GM06990 (cell line): Measurements from ENCODE around the gene ZNF710.

ENCODE experiments used
- DNase-seq: peaks from one replicate; pipeline ENCODE4 v3.0.0-alpha.2; 2011; ENCODE audit not compliant: insufficient read length; ENCODE audit errors: extremely low read depth
- H3K27me3 ChIP-seq: replicated peaks from 2 replicates; pipeline ENCODE4 v1.6.0; 2011; ENCODE audit warnings: low read length; ENCODE audit not compliant: control insufficient read depth, insufficient read depth
- H3K36me3 ChIP-seq: 2 replicates; pipeline ENCODE4 v1.5.1; 2011; ENCODE audit warnings: low read length; ENCODE audit not compliant: control insufficient read depth, insufficient read depth
- H3K4me3 ChIP-seq: replicated peaks from 2 replicates; pipeline ENCODE4 v1.5.1; 2011; ENCODE audit warnings: low read depth, mild to moderate bottlenecking, control low read depth, low read length
- CTCF ChIP-seq: IDR thresholded peaks from 2 replicates; pipeline ENCODE4 v1.5.1; 2011; ENCODE audit warnings: low read length, control low read depth, mild to moderate bottlenecking, inconsistent platforms; ENCODE audit not compliant: insufficient read depth, poor library complexity, severe bottlenecking

ZNF710 gene

GRCh38 chr15:90015749-90016148 lies 14.6 kb downstream of the ZNF710 start:
- Histone ChIP-seq H3K27me3 (no peaks in the 10 kb centered on the region), H3K36me3 (no peaks in the 10 kb centered on the region; the same call in 1 of the 2 replicates), H3K4me3 (no peak overlapping the region)
- DNase-seq, result no peak
- no peak for TF ChIP-seq CTCF

- Histone ChIP-seq H3K4me3 (no peak overlapping the region), H3K36me3 (no peaks in the 10 kb centered on the region; the same call in none of the 2 replicates), H3K27me3 (no peaks in the 10 kb centered on the region)
- no peak for DNase-seq
- no peak for TF ChIP-seq CTCF
Observed at GRCh38 chr15:90016721-90017120, 15.6 kb downstream of the ZNF710 start.

GRCh38 chr15:90018216-90018831 lies 17.2 kb downstream of the ZNF710 start:
- no peak for DNase-seq
- TF ChIP-seq CTCF, result no peak
- Histone ChIP-seq H3K4me3 (no peak overlapping the region), H3K27me3 (no peaks in the 10 kb centered on the region), H3K36me3 (no peaks in the 10 kb centered on the region; the same call in none of the 2 replicates)

GRCh38 chr15:90019611-90020010 lies 18.5 kb downstream of the ZNF710 start:
- no peak for TF ChIP-seq CTCF
- H3K27me3 ChIP-seq, result no peaks in the 10 kb centered on the region
- H3K4me3 ChIP-seq, result no peak overlapping the region
- no peak for DNase-seq
- no peaks in the 10 kb centered on the region; the same call in none of the 2 replicates for H3K36me3 ChIP-seq

- Histone ChIP-seq H3K27me3 (no peaks in the 10 kb centered on the region), H3K4me3 (no peak overlapping the region), H3K36me3 (no peaks in the 10 kb centered on the region; the same call in none of the 2 replicates)
- no peak for TF ChIP-seq CTCF
- no peak for DNase-seq
Observed at GRCh38 chr15:90020021-90020735, 19.1 kb downstream of the ZNF710 start.
